H1 (cell line): ENCODE results near the gene CLN6. TPM values are rescaled to one million over a fixed set of nuclear protein-coding genes. Genes with fewer than 3 reads are reported as not detected.

Experiments
- CTCF ChIA-PET: fragments of 300-600 bp; sonication (Branson Sonifier 250); formaldehyde crosslinking; loops from one replicate; lab custom pipeline; 2021; ENCODE audit not compliant: partially characterized antibody; lab: Charles Lee
- POLR2A ChIA-PET: fragments of 300-600 bp; sonication (Branson Sonifier 250); formaldehyde crosslinking; loops from one replicate; lab custom pipeline; 2021; ENCODE audit warnings: inconsistent platforms; ENCODE audit not compliant: partially characterized antibody; lab: Charles Lee
- DNase-seq, 2 experiments: peaks; one replicate each; pipeline versions ENCODE4 v3.0.0 to v3.0.0-alpha.2; 2010 to 2022; ENCODE audit warnings: low spot score in 2 of 2, low read depth in 1 of 2, mixed read lengths in 1 of 2
- FAIRE-seq: peaks from 2 replicates; lab custom pipeline; 2011; peaks lifted over from hg19 to GRCh38; lab: Jason Lieb, UNC
- H2AFZ ChIP-seq: 2 replicates; pipeline ENCODE4 v1.8.1; 2012; ENCODE audit warnings: low read length, inconsistent platforms
- H2AK5ac ChIP-seq: 2 replicates; pipeline ENCODE4 v1.6.1; 2013; ENCODE audit warnings: low read depth, low read length
- H2BK120ac ChIP-seq: replicated peaks from 2 replicates; pipeline ENCODE3; 2013; ENCODE audit warnings: low read depth, low read length, inconsistent platforms
- H2BK12ac ChIP-seq: 2 replicates; pipeline ENCODE4 v1.6.1; 2013; ENCODE audit warnings: low read depth, low read length
- H2BK15ac ChIP-seq: 2 replicates; pipeline ENCODE4 v1.6.1; 2013; ENCODE audit warnings: low read length
- H2BK20ac ChIP-seq: 2 replicates; pipeline ENCODE4 v1.6.1; 2013; ENCODE audit warnings: low read length
- H2BK5ac ChIP-seq: 2 replicates; pipeline ENCODE4 v1.6.1; 2013; ENCODE audit warnings: low read depth, low read length
- H3K14ac ChIP-seq: 2 replicates; pipeline ENCODE4 v1.6.1; 2013; ENCODE audit warnings: inconsistent platforms; ENCODE audit not compliant: insufficient read length
- H3K18ac ChIP-seq: 2 replicates; pipeline ENCODE4 v1.6.1; 2013; ENCODE audit warnings: low read length; ENCODE audit errors: extremely low read depth
- H3K23ac ChIP-seq: 2 replicates; pipeline ENCODE4 v1.6.1; 2013; ENCODE audit warnings: inconsistent platforms; ENCODE audit not compliant: insufficient read length
- H3K23me2 ChIP-seq: 2 replicates; pipeline ENCODE4 v1.6.1; 2013; ENCODE audit warnings: low read depth, low read length
- H3K27ac ChIP-seq: 2 replicates; pipeline ENCODE4 v1.6.1; 2011; ENCODE audit warnings: low read depth, low read length, inconsistent platforms
- H3K27me3 ChIP-seq, 4 experiments: replicated peaks in 1 of 4; 1 replicate in 1 of 4; 2 replicates in 3 of 4; pipeline versions ENCODE4 v1.6.1 to v1.8.1; 2011 to 2013; ENCODE audit warnings: low read length in 3 of 4, mild to moderate bottlenecking in 3 of 4, inconsistent platforms in 2 of 4, mixed read lengths in 2 of 4, moderate library complexity in 1 of 4; ENCODE audit not compliant: control insufficient read depth in 3 of 4, insufficient read depth in 3 of 4; ENCODE audit errors: extremely low read depth in 1 of 4
- H3K36me3 ChIP-seq, 4 experiments: 2 replicates each; pipeline versions ENCODE4 v1.6.1 to v1.8.1; 2011 to 2013; ENCODE audit warnings: mild to moderate bottlenecking in 4 of 4, low read length in 3 of 4, moderate library complexity in 2 of 4, control low read depth in 1 of 4, inconsistent platforms in 1 of 4; ENCODE audit not compliant: insufficient read depth in 4 of 4, control insufficient read depth in 2 of 4
- H3K4ac ChIP-seq: replicated peaks from 2 replicates; pipeline ENCODE3; 2013; ENCODE audit warnings: low read length, low read depth, mixed read lengths, inconsistent platforms; ENCODE audit not compliant: insufficient read length
- H3K4me1 ChIP-seq, 4 experiments: replicated peaks in 1 of 4; 1 replicate in 1 of 4; 2 replicates in 3 of 4; pipeline versions ENCODE4 v1.6.1 to v1.8.1; 2011 to 2013; ENCODE audit warnings: low read length in 3 of 4, inconsistent platforms in 2 of 4, mixed read lengths in 1 of 4; ENCODE audit not compliant: insufficient read depth in 4 of 4, control insufficient read depth in 3 of 4
- H3K4me2 ChIP-seq, 2 experiments: 2 replicates each; pipeline versions ENCODE4 v1.6.1 to v1.8.1; 2011 to 2013; ENCODE audit warnings: low read depth in 2 of 2, low read length in 2 of 2, control low read depth in 1 of 2, inconsistent platforms in 1 of 2, mild to moderate bottlenecking in 1 of 2; ENCODE audit not compliant: insufficient read depth in 1 of 2
- H3K4me3 ChIP-seq, 4 experiments: fragments of 200-600, 300-600 bp in 1 of 4; sonication (generic), shearing (Covaris generic), sonication (Bioruptor Twin) in 1 of 4; 2 replicates each; pipeline versions ENCODE4 v1.5.1 to v1.8.1; 2011 to 2016; ENCODE audit warnings: low read length in 4 of 4, low read depth in 3 of 4, control low read depth in 2 of 4, inconsistent platforms in 2 of 4, mild to moderate bottlenecking in 2 of 4, mixed read lengths in 1 of 4, moderate library complexity in 1 of 4; ENCODE audit not compliant: insufficient read depth in 2 of 4; ENCODE audit errors: extremely low read depth in 1 of 4
- H3K56ac ChIP-seq: replicated peaks from 2 replicates; pipeline ENCODE3; 2013; ENCODE audit warnings: low read depth, mild to moderate bottlenecking, mixed read lengths, low read length, inconsistent platforms; ENCODE audit not compliant: insufficient read length
- H3K79me1 ChIP-seq: 2 replicates; pipeline ENCODE4 v1.6.1; 2013; ENCODE audit warnings: low read depth, low read length, control low read depth
- H3K79me2 ChIP-seq, 2 experiments: 2 replicates each; pipeline versions ENCODE4 v1.6.1 to v1.8.1; 2012 to 2013; ENCODE audit warnings: low read length in 2 of 2, mild to moderate bottlenecking in 2 of 2, inconsistent platforms in 1 of 2; ENCODE audit not compliant: insufficient read depth in 2 of 2, control insufficient read depth in 1 of 2
- H3K9ac ChIP-seq, 4 experiments: replicated peaks in 1 of 4; 1 replicate in 1 of 4; 2 replicates in 3 of 4; pipeline versions ENCODE4 v1.6.1 to v1.8.1; 2011 to 2013; ENCODE audit warnings: low read depth in 3 of 4, low read length in 3 of 4, control low read depth in 2 of 4, mild to moderate bottlenecking in 2 of 4, moderate library complexity in 2 of 4, inconsistent platforms in 1 of 4; ENCODE audit errors: extremely low read depth in 1 of 4
- H3K9me3 ChIP-seq, 2 experiments: 2 replicates each; pipeline versions ENCODE4 v1.6.1 to v1.8.1; 2012 to 2013; ENCODE audit warnings: mild to moderate bottlenecking in 2 of 2, moderate library complexity in 2 of 2, control low read depth in 1 of 2, inconsistent platforms in 1 of 2, low read depth in 1 of 2, low read length in 1 of 2, mixed read lengths in 1 of 2; ENCODE audit not compliant: insufficient read depth in 2 of 2
- H4K20me1 ChIP-seq, 2 experiments: replicated peaks in 1 of 2; 2 replicates each; pipeline versions ENCODE3 to v1.8.1; 2011 to 2013; ENCODE audit warnings: inconsistent platforms in 2 of 2, low read length in 2 of 2, mild to moderate bottlenecking in 1 of 2; ENCODE audit not compliant: insufficient read depth in 2 of 2, control insufficient read depth in 1 of 2
- H4K5ac ChIP-seq: 2 replicates; pipeline ENCODE4 v1.6.1; 2013; ENCODE audit warnings: low read length, low read depth, mixed read lengths, inconsistent platforms; ENCODE audit not compliant: insufficient read length
- H4K8ac ChIP-seq: 2 replicates; pipeline ENCODE4 v1.8.0; 2013; ENCODE audit warnings: mild to moderate bottlenecking, moderate library complexity, low read length, inconsistent platforms; ENCODE audit not compliant: insufficient read depth; ENCODE audit errors: extremely low read depth
- H4K91ac ChIP-seq: replicated peaks from 2 replicates; pipeline ENCODE3; 2013; ENCODE audit warnings: low read length, mixed read lengths, inconsistent platforms; ENCODE audit not compliant: insufficient read length
- BACH1 ChIP-seq: IDR thresholded peaks from 2 replicates; pipeline ENCODE4 v1.6.1; 2012; ENCODE audit warnings: low read length, improper control_type of control experiment
- E2F6 ChIP-seq: IDR thresholded peaks from 2 replicates; pipeline ENCODE4 v1.6.1; 2012; ENCODE audit warnings: inconsistent platforms
- EGR1 ChIP-seq: IDR thresholded peaks from 2 replicates; pipeline ENCODE4 v1.6.1; 2011; ENCODE audit warnings: low read depth, low read length, borderline replicate concordance
- KDM5A ChIP-seq: fragments of 200-600 bp; IDR thresholded peaks from 2 replicates; pipeline ENCODE4 v1.7.1; 2012; ENCODE audit warnings: mild to moderate bottlenecking, low read length, inconsistent platforms, mixed read lengths
- MAX ChIP-seq: IDR thresholded peaks from 2 replicates; pipeline ENCODE4 v1.6.1; 2012; ENCODE audit warnings: inconsistent platforms
- TAF7 ChIP-seq: optimal IDR thresholded peaks from 2 replicates; pipeline ENCODE3; 2011; ENCODE audit warnings: low read depth, mild to moderate bottlenecking, inconsistent platforms, low read length, moderate library complexity, borderline replicate concordance
- TCF12 ChIP-seq: IDR thresholded peaks from 2 replicates; pipeline ENCODE4 v1.6.1; 2011; ENCODE audit warnings: low read depth, mild to moderate bottlenecking, low read length
- TEAD4 ChIP-seq: IDR thresholded peaks from 2 replicates; pipeline ENCODE4 v1.6.1; 2012; ENCODE audit warnings: low read depth, low read length, inconsistent platforms, mixed read lengths
- WGBS, 2 experiments: shearing (Covaris generic) in 1 of 2; methylation state at CpG; one replicate each; pipeline versions ENCODE4 v1.1.6 to v1.1.7; 2013 to 2015; ENCODE audit warnings: low lambda C conversion rate in 2 of 2, mixed read lengths in 2 of 2, inconsistent platforms in 1 of 2, low coverage in 1 of 2, missing lambda C conversion rate in 1 of 2; ENCODE audit not compliant: insufficient replicate concordance in 2 of 2, insufficient coverage in 1 of 2, insufficient read length in 1 of 2; ENCODE audit errors: extremely low coverage in 1 of 2, missing lambda C conversion rate in 1 of 2; 5-methylcytosine and 5-hydroxymethylcytosine counted together
- polyA plus RNA-seq, 7 experiments: library from polyadenylated mRNA; depleted of rRNA in 3 of 7; stranded (reverse) in 5 of 7; unstranded in 2 of 7; fragments of >200 nt in 5 of 7; fragments of 200-250 nt in 2 of 7; gene quantifications; 1 replicate in 5 of 7; 2 replicates in 1 of 7; 4 replicates in 1 of 7; pipeline versions ENCODE4 v1.2.1 to v1.2.3, GENCODE V29; 2011 to 2013; ENCODE audit warnings: missing spikeins in 2 of 7, mixed read lengths in 2 of 7
- total RNA-seq: library from RNA; stranded (reverse); fragmentation: NEBNext Ultra II Directional; extraction: Animal tissue kit (Norgen Biotek cat#: 25700); gene quantifications from 2 replicates; pipeline ENCODE4 v1.2.1, GENCODE V29; 2021

The CLN6 gene
- total and polyA plus RNA-seq, 2 of the 8 experiments (the other 6 are each of a cell fraction or from before 2014, with no cell fraction given), result 60.0 to 137 TPM

GRCh38 chr15:68261241-68261640 lies 31.7 kb upstream of the CLN6 start:
- CTCF ChIA-PET, result interaction anchor here (1.4 kb wide), 1 partner anchor 8 kb away, joined by 6 read pairs; no protein-coding TSS in a partner anchor
- POLR2A ChIA-PET, result no interaction called here
- H3K4me2 ChIP-seq, result no peak overlapping the region

More at GRCh38 chr15:68261241-68261640, 31.7 kb upstream of the CLN6 start:
- Histone ChIP-seq H3K14ac (no peak overlapping the region), H2BK20ac (no peak overlapping the region), H3K4ac (no peak overlapping the region), H3K79me1 (no peaks in the 10 kb centered on the region), H3K4me3 (no peak overlapping the region), H3K23me2 (no peaks in the 10 kb centered on the region; the same call in 1 of the 2 replicates), H3K79me2 (no peaks in the 10 kb centered on the region), H3K27me3 (no peaks in the 10 kb centered on the region), H3K4me1 (peaks cover 3 to 28% (median 19%) of the 10 kb centered on the region in 4 experiments; a peak in 6 of 7 replicates), H4K20me1 (no peaks in the 10 kb centered on the region), H2AFZ (no peak overlapping the region), H2BK15ac (no peak overlapping the region), H2BK120ac (no peak overlapping the region), H4K5ac (no peak overlapping the region), H3K36me3 (no peaks in the 10 kb centered on the region), H2AK5ac (no peak overlapping the region), H2BK12ac (no peak overlapping the region), H3K23ac (no peak overlapping the region), H3K56ac (no peak overlapping the region), H2BK5ac (no peak overlapping the region), H3K18ac (no peak overlapping the region), H4K91ac (no peak overlapping the region), H3K27ac (no peak overlapping the region), H3K9me3 (no peaks in the 10 kb centered on the region; a peak in 1 of 4 replicates)
- DNase-seq, result no peak
- FAIRE-seq, result no peak
- WGBS, 2 experiments, result 90% methylated on average over 3 of the region's 3 CpGs; no CpG with 5 or more reads in 1 of the 2 experiments
- TF ChIP-seq TEAD4 (no peak), KDM5A (no peak), BACH1 (no peak), TAF7 (no peak), MAX (no peak), EGR1 (no peak), TCF12 (no peak), E2F6 (no peak)
- TF ChIP-seq, all 59 proteins: peak for 0
- no peak overlapping the region for H3K9ac ChIP-seq
- no peak overlapping the region for H4K8ac ChIP-seq
